C4-2B (cell line): ENCODE results near the gene OTOGL.

Source experiments
- ZFX ChIP-seq: fragments of 450-650 bp; IDR thresholded peaks from 2 replicates; pipeline ENCODE4 v1.6.1; 2017
- TF ChIP-seq, protein P1 (sequence below): fragments of 450-650 bp; conservative IDR thresholded peaks from 2 replicates; pipeline ENCODE4 v1.5.1; 2017; ENCODE audit warnings: mild to moderate bottlenecking

DNA sequence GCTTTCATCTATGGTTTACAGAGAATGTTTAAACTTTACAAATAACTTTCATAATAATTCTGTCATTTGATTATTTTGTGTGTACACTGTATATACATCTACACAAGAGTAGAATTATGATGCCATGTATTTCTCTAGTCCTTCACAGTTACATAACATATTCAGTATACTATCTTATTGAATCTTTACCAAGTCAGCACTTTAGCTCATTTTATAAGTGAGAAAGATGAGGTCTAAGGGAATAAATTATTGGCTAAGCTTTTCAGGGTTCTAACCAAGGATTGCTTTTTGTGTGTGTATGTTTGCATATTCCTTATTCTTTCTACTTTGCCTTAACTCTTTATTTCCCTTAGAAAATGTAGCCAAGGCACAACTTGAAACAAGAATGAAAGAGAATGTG, 260.4 kb downstream of the OTOGL start:
- TF ChIP-seq, protein P1, sequence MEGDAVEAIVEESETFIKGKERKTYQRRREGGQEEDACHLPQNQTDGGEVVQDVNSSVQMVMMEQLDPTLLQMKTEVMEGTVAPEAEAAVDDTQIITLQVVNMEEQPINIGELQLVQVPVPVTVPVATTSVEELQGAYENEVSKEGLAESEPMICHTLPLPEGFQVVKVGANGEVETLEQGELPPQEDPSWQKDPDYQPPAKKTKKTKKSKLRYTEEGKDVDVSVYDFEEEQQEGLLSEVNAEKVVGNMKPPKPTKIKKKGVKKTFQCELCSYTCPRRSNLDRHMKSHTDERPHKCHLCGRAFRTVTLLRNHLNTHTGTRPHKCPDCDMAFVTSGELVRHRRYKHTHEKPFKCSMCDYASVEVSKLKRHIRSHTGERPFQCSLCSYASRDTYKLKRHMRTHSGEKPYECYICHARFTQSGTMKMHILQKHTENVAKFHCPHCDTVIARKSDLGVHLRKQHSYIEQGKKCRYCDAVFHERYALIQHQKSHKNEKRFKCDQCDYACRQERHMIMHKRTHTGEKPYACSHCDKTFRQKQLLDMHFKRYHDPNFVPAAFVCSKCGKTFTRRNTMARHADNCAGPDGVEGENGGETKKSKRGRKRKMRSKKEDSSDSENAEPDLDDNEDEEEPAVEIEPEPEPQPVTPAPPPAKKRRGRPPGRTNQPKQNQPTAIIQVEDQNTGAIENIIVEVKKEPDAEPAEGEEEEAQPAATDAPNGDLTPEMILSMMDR = no peak
- no peak for TF ChIP-seq ZFX
